Activated naive CD8-positive, alpha-beta T cell treated with anti-CD3 and anti-CD28 coated beads, Interleukin-2, amount 50 U/mL, for 16 hours (primary cell): ENCODE measurements around the gene AAGAB.

Experiments used
- DNase-seq: peaks from one replicate; pipeline ENCODE4 v3.0.0-alpha.2; 2020; ENCODE audit warnings: low read depth, low spot score

AAGAB gene

DNA sequence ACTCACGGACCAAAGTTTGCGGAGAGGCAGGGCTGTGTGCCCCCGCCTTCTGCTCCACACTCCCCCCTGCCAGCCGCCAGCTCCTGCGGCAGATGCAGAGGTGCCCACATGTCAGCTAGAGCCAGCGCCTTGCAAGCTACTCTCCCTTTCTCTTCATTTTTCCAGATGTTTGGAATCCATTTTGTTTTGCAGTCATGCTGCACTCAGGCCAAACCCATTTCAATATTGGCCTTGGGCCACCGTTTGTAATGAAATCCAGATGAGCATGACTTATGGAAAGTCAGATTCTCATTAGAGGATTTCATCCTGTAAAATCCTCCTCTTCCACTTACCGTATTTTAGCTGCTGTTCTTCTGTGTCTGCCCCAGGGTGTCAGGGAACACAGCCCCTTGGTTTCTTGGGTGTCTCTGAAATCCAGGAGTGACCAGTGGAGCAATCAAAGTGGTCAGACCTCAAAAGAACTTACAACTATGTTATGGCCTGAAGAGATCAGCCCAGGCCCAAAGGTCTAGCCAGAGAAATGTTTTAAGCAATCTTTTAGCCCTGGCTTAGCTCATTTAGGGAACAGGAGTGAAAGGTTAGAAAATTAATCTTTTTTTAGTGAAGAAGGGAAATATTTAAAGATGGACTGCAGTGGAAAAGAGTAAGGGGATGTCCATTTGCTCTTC is 65.8 kb downstream of the AAGAB start:
- DNase-seq = no peak

DNA sequence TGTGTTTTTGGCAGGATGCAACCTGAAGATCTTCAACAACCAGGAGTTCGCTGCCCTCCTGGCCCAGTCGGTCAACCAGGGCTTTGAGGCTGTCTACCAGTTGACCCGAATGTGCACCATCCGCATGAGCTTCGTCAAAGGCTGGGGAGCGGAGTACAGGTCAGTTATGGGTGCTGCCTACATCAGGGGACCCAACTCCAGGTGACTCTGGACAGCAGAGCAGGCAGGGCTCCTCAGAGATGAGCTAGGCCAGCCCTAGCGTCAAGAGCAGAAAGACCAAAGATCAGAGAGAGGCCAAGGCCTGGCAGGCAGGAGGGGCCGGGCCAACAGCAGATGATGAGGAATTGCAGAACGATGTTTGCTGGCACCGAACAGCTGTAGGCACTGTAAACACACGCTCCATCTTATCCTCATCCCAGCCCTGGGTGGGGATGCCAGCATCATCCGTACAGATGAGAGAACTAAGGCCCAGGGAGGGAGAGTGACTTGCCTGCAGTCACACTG is 67.1 kb downstream of the AAGAB start:
- DNase-seq = no peak

DNA sequence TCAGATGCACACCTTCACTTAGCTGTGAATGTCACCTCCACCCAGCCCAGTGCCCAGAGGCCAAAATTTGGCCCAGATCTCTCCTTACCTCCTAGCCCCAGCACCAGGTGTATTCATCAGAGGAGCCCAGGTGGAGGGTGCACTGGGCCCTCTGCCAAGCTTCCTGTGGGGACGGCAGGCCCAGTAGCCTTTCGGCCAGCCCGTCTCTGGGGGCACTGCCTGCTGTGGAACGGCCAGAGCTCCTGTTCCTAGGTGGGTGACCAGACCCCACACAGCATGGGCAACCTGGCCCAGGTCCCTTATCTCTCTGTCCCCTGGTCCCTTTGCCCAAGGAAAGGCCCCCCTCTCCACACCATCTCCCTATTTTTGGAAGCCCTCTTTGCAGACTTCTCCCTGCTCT is 67.8 kb downstream of the AAGAB start:
- DNase-seq = no peak

DNA sequence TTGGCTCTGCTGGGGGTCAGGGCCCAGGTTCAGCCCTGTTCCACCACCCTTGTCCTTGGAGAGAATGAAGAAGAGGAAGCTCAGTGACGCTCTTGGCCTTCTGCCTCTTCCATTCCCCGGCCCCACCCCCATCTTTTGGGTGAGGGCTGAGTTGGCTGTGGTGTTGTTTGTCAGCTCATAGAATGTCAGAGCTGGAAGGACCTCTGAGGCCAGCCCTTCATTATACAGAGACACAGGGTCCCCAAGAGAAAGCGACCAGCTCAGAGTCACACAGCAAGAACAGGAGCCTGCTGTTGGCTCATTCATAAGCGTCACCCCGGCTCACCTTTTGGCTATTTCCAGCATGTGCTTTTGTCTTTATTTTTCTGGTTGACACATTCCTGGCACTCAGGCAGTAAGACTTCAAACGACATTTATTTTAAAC is 68.2 kb downstream of the AAGAB start:
- DNase-seq = no peak

GRCh38 chr15:67185621-67186225 is 68.7 kb downstream of the AAGAB start:
- DNase-seq = no peak

DNA sequence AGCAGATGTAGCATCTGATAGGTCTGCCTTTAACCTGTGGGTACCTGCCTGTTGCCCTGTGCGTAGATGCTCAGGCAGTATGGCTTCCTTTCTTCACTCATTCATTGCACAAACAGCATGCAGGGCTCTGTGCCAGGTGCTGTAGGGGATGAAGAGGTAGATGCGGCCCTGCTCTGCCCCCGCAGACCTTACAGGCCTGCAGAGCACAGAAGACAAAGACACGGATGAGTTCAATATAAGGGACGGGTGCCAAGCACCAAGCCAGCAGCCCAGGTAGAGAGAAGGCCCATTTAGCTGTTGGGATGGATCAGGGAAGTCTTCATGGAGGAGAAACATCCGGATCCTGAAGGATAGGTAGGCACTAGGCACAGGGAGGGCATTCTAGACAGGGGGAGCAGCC is 69.4 kb downstream of the AAGAB start:
- no peak for DNase-seq

GRCh38 chr15:67184208-67184925 is 70.1 kb downstream of the AAGAB start:
- no peak for DNase-seq

DNA sequence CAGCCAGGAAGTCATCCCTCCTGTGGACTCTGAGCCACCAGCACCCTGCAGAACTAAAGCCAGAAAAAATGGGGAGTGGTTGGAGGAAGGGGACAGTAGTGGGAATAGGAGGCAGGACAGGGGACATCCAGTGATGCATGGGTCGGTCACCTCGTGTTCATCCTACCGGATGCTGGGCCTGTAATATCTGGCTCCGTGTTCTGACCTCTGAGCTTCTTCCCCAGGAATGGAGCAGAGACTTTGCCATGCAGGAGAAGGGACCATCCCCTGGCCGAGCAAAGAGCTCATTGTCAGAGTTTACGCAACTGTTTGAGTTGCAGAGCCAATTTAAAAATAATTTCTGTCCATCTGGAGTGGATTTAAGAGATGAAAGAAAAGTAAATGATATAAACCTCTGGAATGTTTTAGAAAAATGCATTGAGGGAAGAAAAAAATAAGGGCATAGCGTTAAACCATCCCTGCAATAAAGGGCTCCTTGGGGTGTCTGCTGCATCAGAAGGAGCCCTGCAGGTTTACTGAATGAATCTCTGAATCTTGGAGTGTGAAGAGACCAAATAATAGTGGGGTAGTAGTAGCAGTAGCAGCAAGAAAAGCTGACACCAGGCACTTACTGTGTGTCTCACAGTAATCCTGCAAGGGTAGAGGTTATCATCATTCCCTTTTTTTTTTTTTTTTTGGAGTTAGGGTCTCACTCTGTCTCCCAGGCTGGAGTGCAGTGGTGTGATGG is 70.9 kb downstream of the AAGAB start:
- no peak for DNase-seq

DNA sequence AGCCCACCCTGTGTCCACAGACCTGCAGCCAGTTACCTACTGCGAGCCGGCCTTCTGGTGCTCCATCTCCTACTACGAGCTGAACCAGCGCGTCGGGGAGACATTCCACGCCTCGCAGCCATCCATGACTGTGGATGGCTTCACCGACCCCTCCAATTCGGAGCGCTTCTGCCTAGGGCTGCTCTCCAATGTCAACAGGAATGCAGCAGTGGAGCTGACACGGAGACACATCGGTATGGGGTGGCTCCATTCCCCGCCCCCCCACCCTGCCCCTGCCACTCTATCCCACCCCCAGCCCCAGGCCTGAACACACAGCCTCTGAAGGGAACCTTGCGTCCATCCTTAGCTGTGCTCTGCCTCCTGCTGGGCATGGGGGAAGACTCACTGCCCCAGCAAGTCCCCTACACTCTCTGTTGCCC is 73.2 kb downstream of the AAGAB start:
- no peak for DNase-seq

DNA sequence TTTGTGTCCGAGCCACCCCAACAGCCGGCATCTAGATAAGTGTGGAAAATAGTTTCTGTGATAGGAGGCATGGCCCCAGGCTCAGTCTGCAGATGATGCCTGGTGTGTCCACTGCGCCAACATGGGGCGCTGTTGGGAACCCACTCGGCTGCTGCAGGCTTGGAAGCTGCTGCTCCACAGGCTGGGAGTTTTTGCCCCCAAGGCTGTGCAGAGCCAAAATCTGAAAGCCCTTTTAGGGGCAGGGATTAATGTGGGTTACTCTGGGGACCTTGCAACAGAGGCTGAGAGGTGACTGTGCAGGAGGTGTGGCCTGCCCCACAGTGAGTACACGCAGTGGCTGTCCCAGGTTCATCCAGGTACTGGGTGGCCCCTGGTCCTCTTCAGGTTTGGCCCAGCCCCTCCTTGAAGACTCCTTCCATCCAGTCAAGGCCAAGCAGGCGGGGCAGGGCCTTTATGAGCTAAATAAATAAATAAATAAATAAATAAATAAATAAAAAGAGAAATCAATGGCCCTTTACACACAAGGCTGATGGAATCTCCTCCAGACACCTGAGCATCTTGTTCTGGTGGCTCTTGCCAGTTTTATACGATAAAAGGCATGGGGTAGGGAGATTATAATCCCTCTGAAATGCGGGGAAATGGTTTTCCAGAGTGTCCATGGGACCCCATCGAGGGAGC is 73.8 kb downstream of the AAGAB start:
- DNase-seq = no peak

- no peak for DNase-seq
Measured at GRCh38 chr15:67180035-67180434, 74.4 kb downstream of the AAGAB start.

- DNase-seq = no peak
Measured at GRCh38 chr15:67179411-67179995, 75.0 kb downstream of the AAGAB start.

DNA sequence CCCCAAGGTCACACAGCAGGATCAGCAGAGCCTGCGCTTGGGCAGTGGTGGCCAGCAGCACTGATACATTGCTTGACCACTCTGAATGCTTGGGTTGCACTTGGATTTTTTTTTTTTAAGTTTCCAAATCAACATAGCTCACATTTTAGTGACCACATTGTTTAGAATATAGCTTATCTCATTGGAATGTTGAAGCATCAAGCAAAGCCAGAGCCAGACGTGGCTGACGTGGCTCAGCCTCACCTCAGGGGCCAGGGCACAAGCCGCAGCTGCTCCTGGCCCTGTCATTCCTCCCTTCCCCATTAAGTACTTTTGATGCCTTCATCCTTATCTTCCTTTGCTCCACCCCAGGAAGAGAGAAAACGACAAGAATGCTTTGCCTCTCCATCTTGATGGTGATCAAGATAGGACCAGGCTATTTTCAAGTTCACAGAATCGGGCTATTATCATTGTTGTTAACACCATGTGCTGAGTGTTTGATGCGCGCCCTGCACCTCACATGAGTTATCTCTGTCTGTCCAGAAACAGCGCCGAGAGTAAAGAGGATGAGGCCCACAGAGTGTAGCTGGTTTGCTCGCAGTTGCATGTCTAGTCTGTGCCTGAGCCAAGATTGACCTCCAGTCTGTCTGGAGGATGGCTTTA is 75.8 kb downstream of the AAGAB start:
- DNase-seq = no peak

- DNase-seq = no peak
Measured at GRCh38 chr15:67177752-67178151, 76.7 kb downstream of the AAGAB start.

GRCh38 chr15:67176195-67176971 is 78.1 kb downstream of the AAGAB start:
- no peak for DNase-seq

DNA sequence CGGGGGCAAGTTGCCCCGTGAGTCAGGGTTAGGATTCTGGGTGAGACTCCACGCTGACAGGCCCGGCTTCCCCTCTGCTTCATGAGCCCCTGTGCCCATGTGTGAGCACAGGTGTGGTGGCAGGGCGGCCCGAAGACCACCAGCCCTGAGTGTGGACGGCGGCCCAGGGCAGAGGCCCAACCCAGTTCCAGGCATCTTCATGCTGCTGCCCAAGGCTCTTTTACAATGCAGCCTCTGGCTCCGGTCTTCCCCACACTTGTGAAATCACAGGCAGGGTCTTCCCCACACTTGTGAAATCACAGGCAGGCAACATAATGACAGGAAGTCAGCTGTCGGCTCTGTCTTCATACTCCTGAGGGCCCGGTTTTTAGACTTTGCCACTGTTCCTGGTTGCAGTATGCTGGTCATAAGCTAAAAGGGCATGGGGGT is 78.8 kb downstream of the AAGAB start:
- no peak for DNase-seq

DNA sequence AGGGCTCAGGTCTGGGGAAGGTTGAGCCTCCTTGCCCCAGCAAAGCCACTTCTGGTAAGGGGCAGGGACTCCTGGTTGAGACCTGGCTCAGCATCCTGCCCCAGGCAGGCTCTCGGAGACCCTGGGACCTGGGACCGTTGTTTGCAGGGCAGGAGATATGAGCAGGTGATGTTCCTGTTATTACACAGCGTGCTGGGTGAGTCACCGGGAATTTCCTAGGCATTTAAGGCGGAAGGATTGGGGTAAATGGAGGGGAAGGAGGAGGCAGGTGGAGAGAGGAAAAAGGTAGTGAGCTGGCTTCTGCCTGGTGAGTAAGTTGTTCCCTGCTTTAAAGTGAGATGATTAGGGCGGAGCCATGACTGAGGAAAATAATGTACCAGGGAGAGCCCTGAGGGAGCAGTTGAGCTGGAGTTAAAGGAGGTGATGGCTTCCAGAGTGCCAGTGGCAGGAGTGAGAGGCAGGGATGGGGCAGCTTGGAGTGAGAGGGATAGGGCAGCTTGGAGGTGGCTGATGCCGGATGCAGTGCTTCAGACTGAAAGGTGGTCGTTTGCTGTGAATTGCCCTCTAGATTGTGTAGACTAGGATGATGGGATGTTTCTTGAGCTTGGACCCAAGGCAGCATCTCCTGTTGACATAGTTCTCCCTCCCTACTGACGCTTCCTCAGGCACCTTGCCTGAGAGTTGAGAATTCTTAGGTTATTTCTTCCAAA is 79.4 kb downstream of the AAGAB start:
- DNase-seq = no peak

DNA sequence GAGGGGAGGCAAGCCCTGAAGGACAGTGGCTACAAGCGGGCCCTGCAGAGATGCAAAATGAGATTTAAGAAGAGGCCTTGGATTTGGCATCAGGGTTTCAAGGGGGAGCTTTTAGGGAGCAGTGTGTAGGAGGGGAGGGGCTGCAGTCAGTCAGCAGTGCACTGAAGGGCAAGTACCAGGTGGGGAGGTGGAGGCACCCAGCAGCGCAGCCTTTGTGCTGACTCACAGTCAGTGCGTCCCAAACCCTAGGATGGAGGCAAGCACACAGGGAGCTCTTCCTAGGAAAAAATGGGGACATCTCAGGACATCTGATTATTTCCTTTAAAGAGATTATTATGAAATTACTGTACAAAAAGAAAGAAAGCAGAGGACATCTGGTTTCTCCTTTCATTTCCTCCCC is 80.0 kb downstream of the AAGAB start:
- no peak for DNase-seq

- DNase-seq = no peak
Measured at GRCh38 chr15:67173786-67174185, 80.7 kb downstream of the AAGAB start.
